T-helper 1 cell treated with Interleukin-12 subunit alpha and Interleukin-12 subunit beta and Interleukin-4 antibody, amounts not matched to agents 30 ng/mL and 1 ng/mL, for 36 hours (primary cell): ENCODE data around the gene CMTM6. TPM values are rescaled to one million over a fixed set of nuclear protein-coding genes. Genes with fewer than 3 reads are reported as not detected.
"Not testable (repeated sequence)": the region's sequence is repeated elsewhere in the genome, so short reads cannot be mapped to it uniquely, and the experiment has no call there.

Source experiments
- intact Hi-C: fragments of 100-400 bp; cut with micrococcal nuclease; formaldehyde crosslinking; loops from one replicate; pipeline ENCODE4 v1.15.1; 2024
- total RNA-seq: library from RNA; stranded (reverse); gene quantifications from 2 replicates; pipeline ENCODE4 v1.2.3, GENCODE V29; 2022

The CMTM6 gene
- total RNA-seq, 1 donor from 2014 or later: 75.0 TPM

DNA sequence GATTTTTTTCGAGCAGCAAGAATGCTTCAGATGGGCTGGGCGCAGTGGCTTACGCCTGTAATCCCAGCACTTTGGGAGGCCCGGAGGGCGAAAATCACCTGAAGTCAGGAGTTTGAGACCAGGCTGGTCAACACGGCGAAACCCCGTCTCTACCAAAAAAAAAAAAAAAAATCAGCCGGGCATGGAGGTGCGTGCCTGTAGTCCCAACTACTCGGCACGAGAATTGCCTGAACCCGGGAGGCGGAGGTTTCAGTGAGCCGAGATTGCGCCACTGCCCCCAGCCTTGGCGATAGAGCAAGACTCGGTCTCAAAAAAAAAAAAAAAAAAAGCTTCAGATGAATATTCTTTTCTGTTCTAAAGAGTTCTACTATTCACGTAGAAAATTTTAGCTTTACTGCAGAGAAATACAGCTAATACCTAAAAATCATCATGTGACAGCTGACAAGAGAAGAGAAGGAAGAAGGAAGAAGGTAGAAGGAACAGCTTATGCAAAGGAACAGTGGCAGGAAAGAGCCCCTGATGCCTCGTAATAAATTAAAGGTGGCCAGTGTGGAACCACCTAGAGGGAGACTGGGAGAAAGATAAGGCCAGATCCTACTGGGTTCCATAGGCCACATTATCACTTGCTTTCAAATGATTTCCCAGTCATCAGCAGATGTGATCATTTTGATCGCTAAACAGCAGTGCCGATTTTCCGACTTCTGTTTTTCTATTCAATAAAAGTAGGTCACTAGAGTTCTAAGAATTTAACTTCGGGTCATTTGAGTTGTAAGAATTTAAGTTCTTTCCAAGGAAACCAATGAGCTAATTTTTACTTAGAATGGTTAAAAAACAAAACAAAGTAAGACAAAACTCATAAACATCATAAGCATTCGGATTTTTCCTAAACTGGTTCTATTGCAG is 1.5 kb downstream of the CMTM6 start:
- intact Hi-C loops: loop anchor here (1.0 kb wide), 1 partner anchor 126 kb away; no protein-coding TSS in a partner anchor

DNA sequence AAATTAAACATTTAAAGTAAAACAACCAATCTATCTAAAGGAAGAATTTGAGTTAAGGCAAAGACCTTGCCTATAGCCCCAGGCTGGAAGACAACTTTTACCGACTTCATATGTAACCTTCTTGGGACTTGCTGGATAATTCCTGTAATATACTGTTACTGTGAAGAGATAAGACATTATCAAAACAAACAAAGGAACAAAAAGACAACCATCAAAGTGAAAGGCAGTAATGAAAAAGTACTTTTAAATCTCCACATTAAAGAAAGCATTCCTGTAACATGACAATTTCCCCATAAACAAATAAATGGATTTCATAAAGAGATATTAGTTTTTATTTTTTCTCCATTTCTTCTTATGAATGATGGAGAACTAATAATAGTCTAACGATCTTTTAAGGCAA is 2.4 kb downstream of the CMTM6 start:
- intact Hi-C loops: no loop called here

DNA sequence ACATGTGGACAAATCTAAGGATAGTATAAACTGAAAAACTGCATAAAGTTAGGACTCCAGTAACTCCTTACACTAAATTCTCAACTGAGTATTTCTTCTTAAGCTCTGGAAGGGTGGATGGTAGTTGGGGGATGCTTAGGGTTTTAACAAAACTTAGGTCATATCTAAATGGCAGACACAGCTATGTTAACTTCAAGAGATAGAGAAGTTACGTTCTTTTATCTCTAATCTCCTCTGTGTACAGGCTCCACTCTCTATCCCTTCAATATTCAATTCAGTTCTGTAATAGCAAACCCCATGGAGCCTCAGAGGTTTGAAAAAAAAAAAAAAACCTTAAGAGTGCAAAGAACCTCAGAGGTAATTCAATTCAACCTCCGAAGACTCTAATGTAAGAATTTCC is 3.1 kb downstream of the CMTM6 start:
- intact Hi-C loops: no loop called here

DNA sequence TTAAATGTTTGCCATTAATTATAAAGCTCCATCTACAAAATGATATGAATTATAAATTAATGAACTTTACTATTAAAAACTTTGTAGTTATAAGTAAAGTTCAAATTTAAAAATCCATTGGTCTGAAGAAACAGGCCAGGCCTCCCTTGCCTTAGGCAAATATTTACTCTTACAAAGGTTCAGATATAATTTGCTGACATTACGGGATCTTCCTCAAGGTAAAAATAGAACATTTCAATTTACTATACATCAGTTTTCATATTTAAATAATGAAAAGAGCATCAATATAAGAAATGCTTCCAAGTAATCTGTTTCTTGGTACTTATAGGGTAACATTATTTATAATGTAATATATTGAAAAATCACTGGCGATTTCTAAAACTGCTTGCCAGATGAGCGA is 3.7 kb downstream of the CMTM6 start:
- intact Hi-C loops: no loop called here

DNA sequence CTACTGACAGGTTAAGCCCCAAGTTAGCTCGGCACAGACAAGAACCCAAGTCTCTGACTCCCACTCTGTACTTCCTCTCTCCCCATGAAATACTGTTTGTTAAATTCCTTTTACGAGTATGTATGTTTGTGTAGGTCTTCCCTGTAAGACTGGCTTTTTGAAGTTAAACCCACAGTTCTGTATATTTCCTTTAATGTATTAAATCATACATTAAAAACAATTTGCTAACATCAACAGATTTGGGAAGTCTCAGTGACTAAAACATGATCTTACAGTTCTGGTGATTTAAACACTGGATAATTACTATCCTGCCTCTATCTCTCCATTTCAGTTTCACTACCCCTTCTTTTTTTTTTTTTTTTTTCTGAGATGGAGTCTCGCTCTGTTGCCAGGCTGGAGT is 4.4 kb downstream of the CMTM6 start:
- intact Hi-C loops: no loop called here

DNA sequence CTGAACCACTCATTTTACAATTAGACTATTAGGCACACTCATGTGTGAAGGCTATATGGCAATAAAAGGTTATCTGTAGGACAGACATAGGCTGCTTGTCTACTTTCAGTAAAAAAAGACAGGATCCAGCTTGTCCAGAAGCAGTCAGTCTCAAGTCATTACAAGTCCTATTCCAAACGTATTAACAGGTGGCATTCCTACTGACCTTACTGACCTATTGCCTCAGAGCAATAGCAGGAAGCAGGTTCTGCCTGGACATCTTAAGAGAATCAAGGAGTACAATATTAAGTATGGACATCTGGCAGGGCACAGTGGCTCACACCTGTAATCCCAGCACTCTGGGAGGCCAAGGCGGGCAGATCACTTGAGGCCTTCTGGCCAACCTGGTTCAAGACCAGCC is 7.0 kb downstream of the CMTM6 start:
- intact Hi-C loops: no loop called here

DNA sequence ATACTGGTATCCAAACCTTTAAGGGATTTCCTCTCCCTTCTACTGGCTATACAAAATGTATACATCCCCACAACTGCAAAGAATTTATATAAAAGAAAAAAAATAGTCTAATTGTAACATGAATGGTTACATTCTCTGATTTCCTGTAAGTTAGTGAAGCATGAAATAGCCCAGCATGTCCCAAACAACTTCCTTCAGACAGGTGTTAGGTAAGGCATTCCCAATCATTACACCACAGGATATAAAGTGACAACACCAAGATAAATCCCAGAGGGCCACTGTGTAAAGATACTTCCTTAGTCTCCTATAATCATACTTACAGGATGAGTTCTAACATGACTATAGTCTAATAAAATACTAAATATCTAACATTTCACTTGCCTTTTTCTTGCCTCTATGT is 7.6 kb downstream of the CMTM6 start:
- intact Hi-C loops: no loop called here

DNA sequence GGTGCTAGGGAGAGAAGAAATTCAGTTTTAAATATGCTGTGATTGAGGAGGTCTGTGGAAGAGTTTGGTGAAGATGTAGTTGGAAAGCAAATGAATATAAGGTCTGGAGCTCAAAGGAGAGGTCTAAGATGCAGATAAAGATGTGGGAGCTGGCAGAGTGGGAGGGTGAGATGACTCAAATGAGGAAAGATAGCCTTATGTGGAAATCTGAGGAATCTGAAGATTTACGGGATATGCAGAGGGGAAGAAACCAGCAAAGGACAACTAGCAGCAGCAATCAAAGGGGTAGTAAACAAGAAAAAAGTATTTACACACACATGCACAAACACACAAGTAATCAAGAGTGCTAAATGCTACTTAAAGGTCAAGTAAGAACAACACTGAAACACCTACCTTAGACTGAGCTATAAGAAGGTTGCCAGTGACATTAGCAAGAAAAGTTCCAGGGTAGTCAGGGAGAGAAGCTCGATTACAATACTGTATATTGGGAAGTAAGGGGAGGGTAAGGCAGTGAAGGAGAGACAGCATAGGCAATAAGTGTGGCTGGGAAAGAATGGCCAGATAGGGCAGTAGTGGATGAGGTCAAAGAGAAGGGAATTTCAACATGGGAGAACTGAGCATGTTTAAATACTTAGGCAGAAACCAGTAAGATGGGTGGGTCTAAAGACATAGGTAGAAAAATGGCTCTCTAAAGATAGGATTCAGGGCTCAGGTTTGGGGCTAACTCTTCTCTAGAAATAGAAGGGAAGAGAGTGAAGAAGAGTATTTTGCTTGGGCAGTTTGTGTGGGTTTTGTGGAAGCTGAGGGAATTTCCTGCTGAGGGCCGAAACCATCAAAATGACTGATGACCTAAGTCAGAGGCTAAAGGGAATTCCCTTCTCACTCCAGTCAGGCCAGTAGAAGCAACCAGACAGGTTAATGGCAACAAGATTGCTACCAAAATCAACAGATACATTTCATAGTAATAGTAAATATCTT is 8.9 kb downstream of the CMTM6 start:
- intact Hi-C loops: no loop called here

DNA sequence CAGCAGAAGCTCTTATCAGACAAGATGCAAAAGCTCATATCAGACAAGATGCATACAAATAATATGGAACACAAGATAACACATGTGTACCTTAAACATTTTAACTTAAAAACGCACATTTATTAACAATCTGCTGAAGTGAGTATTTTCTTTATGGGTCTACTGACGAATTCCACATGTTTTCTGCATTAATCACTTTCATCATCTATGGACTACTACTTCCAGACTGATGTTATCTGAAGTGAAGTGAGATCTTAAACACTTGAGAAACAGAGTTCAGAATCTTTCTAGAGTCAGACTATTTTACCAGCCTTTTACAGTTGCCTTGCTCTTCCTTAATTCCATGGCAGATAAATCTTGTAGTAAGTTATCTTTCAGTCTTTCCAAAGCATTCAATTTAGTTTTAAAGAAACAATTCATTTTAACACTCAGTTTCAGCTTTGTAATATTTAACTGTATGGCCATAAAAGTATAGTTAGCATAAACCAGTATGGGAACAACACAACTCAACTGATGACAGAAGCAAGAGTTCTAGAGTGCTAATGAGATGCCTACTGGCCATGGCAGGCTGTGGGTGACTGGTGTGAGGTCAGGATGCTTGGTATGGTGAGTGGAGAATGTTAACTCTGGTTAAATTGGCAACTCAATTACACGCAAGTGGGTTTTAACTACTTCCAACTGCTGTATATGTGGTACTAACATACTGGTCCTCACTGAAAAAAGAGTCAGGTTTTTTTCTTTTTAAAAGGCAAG is 9.8 kb downstream of the CMTM6 start:
- intact Hi-C loops: no loop called here

DNA sequence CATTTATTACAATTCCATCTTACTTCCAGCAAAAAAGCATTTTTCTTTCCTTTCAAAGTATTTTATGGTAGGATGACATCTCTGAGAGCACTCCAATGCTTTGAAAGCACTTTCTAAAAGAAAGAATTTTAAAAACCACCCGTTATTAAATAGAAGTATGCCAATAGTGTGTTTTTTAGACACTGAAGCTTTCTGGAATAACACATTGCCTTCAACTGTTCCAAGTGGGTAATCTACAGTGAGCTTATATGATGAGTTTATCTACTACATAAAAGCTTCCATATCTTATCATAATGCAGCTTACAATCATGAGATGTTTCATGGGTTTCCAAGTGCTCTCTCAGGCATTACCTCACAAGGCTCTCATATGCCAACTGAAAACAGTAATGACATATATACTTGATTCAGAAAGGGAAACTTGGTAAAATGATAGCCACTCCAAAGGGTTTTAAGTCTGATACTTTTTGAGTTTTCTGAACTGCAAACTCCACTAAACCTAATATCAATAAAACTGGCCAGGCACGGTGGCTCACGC is 14.1 kb downstream of the CMTM6 start:
- intact Hi-C loops: no loop called here

DNA sequence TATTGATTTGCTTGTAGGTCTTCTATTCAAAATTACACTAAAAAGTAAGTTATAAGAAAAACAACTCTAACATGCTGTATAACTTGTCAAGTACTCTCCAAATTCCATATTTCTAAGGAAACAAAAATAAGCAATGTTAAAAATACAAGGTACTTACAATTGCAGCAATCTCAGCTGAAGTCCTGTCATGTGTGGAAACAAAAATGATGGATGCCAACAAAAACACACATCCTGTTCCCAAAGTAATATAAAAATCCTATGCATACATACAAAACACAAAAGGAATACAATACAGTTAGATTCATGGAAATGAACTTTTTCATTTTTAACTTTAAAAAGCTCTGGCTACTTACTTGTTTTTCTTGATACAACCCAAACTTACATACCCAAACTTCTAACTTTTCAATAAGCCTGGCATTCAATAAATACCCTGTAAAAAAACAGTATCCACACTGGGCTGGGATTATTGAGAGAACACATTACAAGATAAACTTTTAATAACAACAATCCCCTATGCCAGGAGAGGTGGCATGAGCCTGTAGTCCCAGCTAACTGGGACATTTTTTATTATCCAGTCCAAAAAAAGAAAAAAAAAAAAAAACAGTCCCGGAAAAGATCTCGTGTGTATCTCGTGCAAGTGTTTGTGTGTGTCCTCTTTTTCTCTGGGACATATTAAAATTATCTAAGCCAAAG is 14.7 kb downstream of the CMTM6 start:
- intact Hi-C loops: no loop called here

DNA sequence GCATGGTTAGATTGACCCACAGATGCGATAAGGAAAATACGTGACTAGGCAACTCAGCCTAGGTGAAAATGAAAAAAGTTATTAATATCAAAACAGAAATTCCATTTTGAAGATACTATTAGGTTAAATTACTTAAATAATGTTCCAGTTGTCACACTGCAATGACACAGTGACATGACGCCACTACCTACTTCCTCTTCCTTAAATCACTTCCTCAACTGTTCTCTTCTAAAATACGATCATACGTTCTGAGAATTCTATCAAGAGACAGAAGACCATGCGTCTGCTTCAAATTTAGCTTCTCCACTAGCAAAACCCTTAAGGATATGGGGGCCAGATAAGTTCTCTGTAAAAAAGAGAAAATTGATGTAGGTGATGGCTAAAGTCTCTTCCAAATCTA is 18.2 kb downstream of the CMTM6 start:
- intact Hi-C loops: no loop called here

DNA sequence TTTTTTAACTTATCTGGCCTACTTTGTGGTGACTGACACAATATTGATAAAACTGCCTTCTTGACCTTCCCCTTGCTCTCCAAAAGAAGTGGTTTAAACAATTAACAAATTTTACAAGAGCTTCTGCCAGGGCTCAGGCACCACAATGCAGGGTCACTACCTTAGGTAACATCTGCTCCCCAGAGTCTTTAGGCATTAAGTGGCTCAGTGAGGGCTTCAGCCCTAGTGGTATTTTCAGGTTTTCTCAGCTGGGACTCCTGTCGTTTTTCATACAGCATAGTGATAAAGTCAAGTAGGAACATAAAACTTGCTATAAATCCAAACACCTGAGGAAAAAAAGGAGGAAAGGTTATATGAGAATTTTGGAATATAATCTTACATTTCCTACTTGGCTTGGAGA is 18.9 kb downstream of the CMTM6 start:
- intact Hi-C loops: no loop called here

DNA sequence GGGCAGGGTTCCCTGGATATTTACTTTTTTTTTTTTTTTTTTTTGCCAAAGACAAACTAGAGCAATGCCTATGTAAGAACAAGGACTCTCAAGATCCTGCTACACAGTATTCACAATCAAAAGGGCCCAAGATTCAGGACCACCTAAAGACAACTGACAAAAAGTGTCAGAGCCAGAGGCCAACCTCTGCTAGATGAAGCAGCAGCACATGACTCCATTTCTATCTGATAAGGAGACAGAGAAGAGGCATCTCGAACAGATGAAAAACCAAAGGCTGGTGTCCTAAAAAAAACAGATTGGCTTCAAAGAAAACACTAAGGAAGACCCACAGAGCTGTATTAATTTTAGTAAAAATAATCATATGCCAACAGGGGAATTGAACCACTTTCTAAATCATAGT is 20.0 kb downstream of the CMTM6 start:
- intact Hi-C loops: no loop called here

DNA sequence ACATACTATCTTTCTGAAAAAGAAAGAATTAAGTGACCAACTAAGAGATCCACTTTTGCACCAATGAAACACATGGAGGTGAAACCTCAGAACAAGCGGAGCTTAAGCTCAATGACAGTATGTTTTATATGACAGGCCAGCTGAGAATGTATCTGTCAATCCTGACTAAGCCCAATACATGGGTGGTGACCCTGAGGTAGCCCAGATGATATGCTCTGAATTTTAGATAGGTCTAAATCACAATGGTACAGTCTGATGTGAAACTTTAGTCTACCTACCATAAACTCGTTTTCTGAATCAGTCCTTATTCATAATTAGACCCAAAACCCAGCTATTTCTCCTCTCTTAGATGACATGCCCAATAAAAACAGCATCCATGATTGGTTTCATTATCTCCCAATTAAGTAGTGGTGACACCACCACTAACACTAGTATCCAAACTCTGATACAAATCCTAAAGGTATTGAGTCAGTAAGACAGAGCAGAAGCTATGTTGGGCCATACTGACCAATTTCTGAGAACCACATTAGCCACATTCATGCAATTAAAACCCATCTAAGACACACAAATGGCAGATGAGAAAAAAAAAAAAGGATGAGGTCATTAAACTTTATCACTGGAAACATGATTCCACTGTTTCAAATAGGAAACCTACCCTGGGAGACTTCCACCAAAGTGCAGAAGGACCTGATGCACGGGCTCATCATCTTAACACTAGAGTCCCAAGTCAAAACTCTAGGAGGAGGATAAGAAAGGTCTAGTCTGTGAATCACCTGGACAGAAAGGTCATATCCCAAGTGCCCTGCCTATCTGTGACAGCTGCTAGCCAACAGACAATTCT is 20.6 kb downstream of the CMTM6 start:
- intact Hi-C loops: no loop called here

DNA sequence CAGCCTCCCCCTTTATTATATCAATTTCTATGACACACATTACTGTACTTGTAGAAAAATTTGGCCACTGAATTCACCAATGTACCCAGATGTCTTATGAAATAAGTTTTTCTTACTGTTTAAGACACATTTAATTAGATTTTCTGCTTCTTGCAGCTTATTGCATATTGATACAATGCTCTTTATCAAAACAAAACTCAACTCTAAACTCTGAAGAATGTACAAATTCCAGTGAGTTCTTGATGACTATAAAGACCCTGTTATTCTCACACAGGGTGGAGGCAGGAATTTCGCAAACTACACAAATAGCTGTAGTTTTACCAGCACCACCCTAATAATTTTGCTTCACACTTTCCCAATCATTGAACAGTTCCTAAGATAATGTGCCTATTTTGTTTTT is 22.0 kb downstream of the CMTM6 start:
- intact Hi-C loops: no loop called here

DNA sequence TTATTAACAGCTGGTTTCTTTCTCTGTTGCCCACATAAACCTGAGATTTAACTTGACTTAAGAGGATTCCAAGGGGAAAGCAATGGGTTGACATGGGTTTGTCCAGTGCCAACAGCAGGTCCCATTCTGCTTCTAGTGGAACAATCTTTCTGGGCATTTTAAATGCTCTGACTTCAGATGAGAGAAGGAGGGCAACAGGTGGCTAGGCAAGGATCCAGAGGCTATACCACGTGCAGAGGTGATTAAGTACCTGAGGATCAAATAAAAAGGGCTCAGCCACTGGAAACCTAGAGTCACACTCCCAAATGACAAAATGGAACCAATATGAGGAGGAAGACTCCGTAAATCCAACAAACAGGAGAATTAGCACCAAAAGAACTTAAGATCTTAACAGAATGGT is 28.5 kb downstream of the CMTM6 start:
- intact Hi-C loops: no loop called here

DNA sequence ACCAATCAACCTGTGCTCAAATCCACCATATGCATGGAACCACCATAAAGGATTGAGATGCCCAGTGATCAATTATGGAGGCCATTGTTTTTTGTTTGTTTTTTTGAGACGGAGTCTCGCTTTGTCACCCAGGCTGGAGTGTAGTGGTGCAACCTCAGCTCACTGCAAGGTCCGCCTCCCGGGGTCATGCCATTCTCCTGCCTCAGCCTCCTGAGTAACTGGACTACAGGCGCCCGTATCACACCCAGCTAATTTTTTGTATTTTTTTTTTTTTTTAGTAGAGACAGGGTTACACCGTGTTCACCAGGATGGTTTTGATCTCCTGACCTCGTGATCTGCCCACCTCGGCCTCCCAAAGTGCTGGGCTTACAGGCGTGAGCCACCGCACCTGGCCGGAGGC is 30.5 kb downstream of the CMTM6 start:
- intact Hi-C loops: not testable (repeated sequence)

DNA sequence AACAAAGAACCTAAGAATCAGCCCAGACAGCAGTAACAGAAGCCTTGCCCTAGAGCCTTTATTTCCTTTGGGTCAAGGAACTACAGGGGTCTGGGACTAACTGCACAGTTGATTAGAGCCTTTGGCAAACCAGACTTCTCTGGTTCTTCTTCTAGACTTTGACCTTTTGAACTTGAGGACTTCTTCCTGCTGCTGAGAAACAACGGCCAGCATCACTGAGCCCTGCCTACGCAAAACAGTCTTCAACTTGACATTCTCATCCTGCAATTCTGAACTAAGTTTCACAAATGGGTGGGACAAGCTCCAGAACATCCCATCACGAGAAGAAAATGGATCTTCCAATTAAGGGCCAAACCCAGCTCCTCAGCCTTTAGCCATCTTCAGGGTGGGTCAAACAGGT is 31.4 kb downstream of the CMTM6 start:
- intact Hi-C loops: no loop called here

DNA sequence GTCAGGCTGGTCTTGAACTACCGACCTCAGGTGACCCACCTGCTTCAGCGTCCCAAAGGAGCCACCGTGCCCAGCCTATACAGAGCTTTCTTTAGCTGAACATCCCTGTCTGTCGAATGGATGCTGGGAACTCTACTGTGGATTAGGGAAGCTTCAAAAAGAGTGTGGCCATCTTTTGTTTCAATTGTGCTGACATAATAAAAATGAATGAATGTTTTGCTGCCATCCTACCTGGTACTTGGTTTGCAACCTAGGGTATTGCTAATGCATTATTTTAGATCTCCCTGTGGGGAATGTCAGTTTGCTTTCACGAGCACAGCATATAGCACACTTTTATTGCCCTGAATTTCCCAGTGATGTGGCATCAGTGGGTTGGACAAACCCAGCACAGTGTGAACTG is 32.3 kb downstream of the CMTM6 start:
- intact Hi-C loops: no loop called here
